ENCODE measurements around the gene GNAI2.

GNAI2 gene

DNA sequence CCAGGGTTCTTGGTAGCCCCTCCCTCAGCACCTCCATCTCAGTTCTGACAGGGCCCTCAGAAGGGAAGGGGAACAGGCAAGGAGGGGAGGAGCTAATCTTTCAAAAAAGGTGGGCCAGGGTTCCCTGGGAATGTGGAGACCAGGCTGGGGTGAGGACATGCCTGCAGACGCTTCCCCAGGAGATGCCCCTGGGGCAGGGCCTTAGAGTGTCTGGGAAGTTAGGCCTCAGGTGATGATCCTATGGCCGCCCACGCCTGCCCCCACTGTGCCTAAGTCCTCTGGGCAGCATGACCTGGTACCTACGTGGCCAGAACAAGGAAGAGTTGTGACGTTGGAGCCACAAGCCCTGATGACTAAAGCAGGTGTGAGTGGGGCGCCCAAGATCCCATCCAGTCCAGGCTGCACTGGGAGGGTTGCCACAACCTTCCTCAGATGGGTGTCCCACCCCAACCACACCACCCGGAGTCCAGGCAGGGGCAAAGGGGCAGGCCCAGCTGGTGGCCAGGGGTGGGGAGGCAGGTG lies 29.0 kb downstream of the GNAI2 start:
- no peak for DNase-seq (ENCODE audit: low read depth)
- H3K4me3 ChIP-seq (ENCODE audit: low read length) = no peak overlapping the region
- TF ChIP-seq, protein P1, sequence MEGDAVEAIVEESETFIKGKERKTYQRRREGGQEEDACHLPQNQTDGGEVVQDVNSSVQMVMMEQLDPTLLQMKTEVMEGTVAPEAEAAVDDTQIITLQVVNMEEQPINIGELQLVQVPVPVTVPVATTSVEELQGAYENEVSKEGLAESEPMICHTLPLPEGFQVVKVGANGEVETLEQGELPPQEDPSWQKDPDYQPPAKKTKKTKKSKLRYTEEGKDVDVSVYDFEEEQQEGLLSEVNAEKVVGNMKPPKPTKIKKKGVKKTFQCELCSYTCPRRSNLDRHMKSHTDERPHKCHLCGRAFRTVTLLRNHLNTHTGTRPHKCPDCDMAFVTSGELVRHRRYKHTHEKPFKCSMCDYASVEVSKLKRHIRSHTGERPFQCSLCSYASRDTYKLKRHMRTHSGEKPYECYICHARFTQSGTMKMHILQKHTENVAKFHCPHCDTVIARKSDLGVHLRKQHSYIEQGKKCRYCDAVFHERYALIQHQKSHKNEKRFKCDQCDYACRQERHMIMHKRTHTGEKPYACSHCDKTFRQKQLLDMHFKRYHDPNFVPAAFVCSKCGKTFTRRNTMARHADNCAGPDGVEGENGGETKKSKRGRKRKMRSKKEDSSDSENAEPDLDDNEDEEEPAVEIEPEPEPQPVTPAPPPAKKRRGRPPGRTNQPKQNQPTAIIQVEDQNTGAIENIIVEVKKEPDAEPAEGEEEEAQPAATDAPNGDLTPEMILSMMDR (conservative IDR thresholded peaks at IDR 0.05; ENCODE audit: low read depth, low read length) = no peak

DNA sequence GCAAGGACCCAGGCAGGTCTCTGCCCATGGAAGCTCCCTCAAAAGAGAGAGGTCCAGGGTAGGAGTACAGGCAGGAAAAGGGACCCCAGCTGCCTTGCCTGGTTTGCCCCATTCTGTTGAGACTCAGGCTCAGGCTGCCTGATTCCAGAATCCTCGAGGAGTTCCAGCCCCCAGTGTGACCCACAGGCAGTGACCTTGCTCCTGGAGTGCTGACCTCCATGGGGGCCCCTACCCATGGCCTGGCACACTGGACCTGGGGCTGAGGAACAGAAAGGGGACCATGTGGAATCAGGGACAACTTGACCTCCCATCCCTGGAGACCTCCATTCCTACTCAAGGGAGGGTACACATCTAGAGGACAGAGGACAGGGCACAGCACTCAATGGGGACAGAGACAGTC lies 29.6 kb downstream of the GNAI2 start:
- H3K4me3 ChIP-seq (ENCODE audit: low read length) = no peak overlapping the region
- TF ChIP-seq, protein P1 (conservative IDR thresholded peaks at IDR 0.05; ENCODE audit: low read depth, low read length) = no peak
- DNase-seq (ENCODE audit: low read depth) = no peak

DNA sequence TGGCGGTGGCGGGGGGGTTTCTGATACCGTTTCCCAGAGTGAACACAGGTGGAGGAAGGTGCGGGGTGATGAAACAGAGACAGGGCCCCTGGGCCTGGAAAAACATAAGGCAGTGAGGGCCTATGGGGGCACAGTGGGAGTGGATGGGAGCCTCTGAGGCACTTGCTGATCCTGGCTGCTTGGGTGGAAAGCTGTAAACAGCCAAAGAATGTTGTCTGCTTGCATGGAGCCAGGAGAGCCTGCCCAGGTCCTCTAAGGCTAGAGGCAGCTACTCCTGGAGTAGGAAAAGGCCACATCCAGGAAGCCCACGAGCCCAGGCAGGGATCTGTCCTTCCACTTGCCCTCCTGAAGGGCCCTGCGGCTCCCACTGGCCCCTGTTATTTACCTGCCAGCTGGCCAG lies 30.0 kb downstream of the GNAI2 start:
- no peak overlapping the region for H3K4me3 ChIP-seq (ENCODE audit: low read length)
- no peak for DNase-seq (ENCODE audit: low read depth)
- TF ChIP-seq, protein P1 (conservative IDR thresholded peaks at IDR 0.05; ENCODE audit: low read depth, low read length) = no peak

DNA sequence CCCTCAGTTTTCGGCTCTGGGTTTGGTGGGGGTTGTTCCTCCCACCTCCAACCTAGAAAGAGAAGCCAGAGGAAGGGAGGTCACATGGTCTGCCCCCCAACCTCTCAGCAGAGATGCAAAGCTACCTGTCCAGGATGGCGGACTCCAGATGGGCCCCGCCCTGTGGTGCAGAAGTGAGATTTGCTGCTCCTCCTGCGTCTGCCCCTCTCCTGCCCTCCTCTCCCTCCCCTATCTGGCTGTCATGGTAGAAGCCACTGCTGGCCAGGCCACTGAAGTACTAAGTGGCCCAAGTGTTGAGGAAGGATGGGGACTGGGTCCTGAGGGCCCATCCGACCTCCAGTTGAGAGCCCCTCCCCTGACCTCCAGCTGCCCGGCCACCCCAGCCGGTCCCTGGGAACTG lies 30.8 kb downstream of the GNAI2 start:
- H3K4me3 ChIP-seq (ENCODE audit: low read length) = peak overlapping the region; percentile 51
- DNase-seq (ENCODE audit: low read depth) = no peak
- TF ChIP-seq, protein P1 (conservative IDR thresholded peaks at IDR 0.05; ENCODE audit: low read depth, low read length) = no peak

DNA sequence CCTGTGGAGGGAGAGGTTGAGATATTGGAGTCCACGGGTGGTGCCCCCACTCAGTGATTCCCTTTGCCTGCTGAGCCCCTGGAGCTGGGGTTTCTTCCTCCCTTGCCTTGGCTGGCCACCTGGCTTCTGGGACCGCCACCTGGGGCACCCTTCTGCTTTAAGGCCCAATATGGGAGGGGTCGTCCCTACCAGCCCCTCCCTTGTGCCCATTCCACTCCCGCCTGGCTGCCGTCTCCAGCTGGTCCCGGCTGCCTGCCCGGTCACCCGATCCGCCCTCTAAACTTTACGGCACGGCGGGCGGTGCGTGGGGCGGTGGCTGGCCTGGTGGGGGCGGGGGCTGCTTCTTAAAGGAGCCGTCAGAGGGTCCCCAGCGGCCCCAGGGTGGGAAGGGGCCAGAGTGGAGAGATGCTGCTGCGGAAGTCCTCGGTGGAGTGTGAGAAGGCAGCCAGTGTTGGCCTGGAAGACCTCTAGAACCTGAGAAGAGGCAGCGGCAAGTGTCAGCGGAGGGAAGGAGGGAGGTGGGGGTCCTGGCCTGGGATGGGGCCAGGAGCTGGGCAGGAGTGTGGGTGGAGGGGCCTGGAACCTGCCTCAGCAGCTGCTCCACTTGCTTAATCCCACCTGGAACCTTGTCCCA lies 31.4 kb downstream of the GNAI2 start:
- peak overlapping the region; percentile 51 for H3K4me3 ChIP-seq (ENCODE audit: low read length)
- no peak for DNase-seq (ENCODE audit: low read depth)
- TF ChIP-seq, protein P1 (conservative IDR thresholded peaks at IDR 0.05; ENCODE audit: low read depth, low read length) = peak; percentile 13

DNA sequence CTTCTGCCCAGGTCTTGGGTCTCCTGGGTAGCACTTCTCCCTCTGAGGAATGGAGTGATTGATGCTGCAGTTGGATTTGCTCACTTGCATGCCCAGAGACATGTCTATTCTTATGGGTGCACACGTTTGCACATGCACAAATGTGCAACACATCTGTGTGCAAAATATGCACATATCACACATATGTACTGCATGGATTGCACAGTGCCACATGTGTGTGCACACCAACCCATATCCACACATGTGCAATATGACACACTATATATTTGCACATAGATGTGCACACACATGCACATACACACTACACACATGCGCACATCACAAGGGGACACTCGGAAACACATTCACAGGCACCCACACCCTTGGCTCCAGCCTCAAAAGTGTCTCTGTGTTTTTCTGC lies 32.3 kb downstream of the GNAI2 start:
- TF ChIP-seq, protein P1 (conservative IDR thresholded peaks at IDR 0.05; ENCODE audit: low read depth, low read length) = no peak
- peak overlapping the region; percentile 51 for H3K4me3 ChIP-seq (ENCODE audit: low read length)
- no peak for DNase-seq (ENCODE audit: low read depth)
